Stomach (tissue), 9 donors: ENCODE results near the gene ATF7IP. TPM values are rescaled to one million over a fixed set of nuclear protein-coding genes. Genes with fewer than 3 reads are reported as not detected.
A peak's percentile ranks its signal among the peaks of the same experiment; 100 is the strongest.
"Not testable (repeated sequence)": the region's sequence is repeated elsewhere in the genome, so short reads cannot be mapped to it uniquely, and the experiment has no call there.

Experiments used
- DNase-seq, 2 donors: peaks; one replicate each; pipeline versions ENCODE4 v3.0.0 to v3.0.0-alpha.2; 2013 to 2019
- H3K27ac ChIP-seq, 5 donors: fragments of 200-600 bp in 4 of 5; sonication (generic) in 4 of 5; one replicate each; pipeline ENCODE4 v1.5.1; 2013 to 2019; ENCODE audit warnings: mild to moderate bottlenecking in 1 of 5, moderate library complexity in 1 of 5
- H3K27me3 ChIP-seq, 3 donors: fragments of 200-600 bp; sonication (generic); one replicate each; pipeline ENCODE4 v1.5.1; 2017 to 2019; ENCODE audit warnings: mixed run types in 1 of 3
- H3K36me3 ChIP-seq, 4 donors: fragments of 200-600 bp; sonication (generic); 1 replicate in 3 of 4; 2 replicates in 1 of 4; pipeline ENCODE4 v1.5.1; 2016 to 2019
- H3K4me1 ChIP-seq, 4 donors: fragments of 200-600 bp; sonication (generic); one replicate each; pipeline ENCODE4 v1.5.1; 2016 to 2019
- H3K4me3 ChIP-seq, 4 donors: fragments of 200-600 bp; sonication (generic) in 3 of 4; one replicate each; pipeline ENCODE4 v1.5.1; 2016 to 2019; ENCODE audit warnings: mild to moderate bottlenecking in 1 of 4
- H3K9me3 ChIP-seq, 4 donors: fragments of 200-600 bp; sonication (generic); one replicate each; pipeline ENCODE4 v1.5.1; 2016 to 2019
- EP300 ChIP-seq: sonication (generic); formaldehyde crosslinking; IDR thresholded peaks from one replicate; pipeline ENCODE4 v1.6.1; 2017; ENCODE audit warnings: antibody characterized with exemption
- POLR2A ChIP-seq, 4 donors: fragments of 450-650 bp; IDR thresholded peaks; one replicate each; pipeline ENCODE4 v1.6.1; 2016; ENCODE audit warnings: antibody characterized with exemption in 4 of 4, control low read depth in 2 of 4, mild to moderate bottlenecking in 1 of 4, moderate library complexity in 1 of 4
- POLR2AphosphoS5 ChIP-seq, 3 donors: sonication (generic); formaldehyde crosslinking; IDR thresholded peaks; one replicate each; pipeline ENCODE4 v1.6.1; 2016; ENCODE audit warnings: antibody characterized with exemption in 3 of 3
- WGBS, 5 donors: extraction: QIAGEN DNeasy Blood & Tissue Kit in 3 of 5; methylation state at CpG; one replicate each; pipeline versions ENCODE4 v1.1.5 to v1.1.7; 2013 to 2018; 5-methylcytosine and 5-hydroxymethylcytosine counted together
- intact Hi-C: fragments of 100-400 bp; cut with DNase I; formaldehyde crosslinking; loops from one replicate; pipeline ENCODE4 v1.15.1; 2023; ENCODE audit warnings: low total_unique reads
- polyA plus RNA-seq, 3 donors: library from polyadenylated mRNA; stranded (reverse); fragments of 200-250 nt; gene quantifications; one replicate each; pipeline ENCODE4 v1.2.3, GENCODE V29; 2013
- total RNA-seq, 5 donors: library from RNA; depleted of rRNA; stranded (reverse); fragments of >200 nt; gene quantifications; one replicate each; pipeline versions ENCODE4 v1.1.0 to v1.2.3, GENCODE V29; 2014 to 2016
- TF ChIP-seq, protein P1 (sequence below), 7 experiments: fragments of 450-650 bp in 4 of 7; fragments of 200-600 bp in 3 of 7; sonication (generic) in 3 of 7; IDR thresholded peaks; one replicate each; pipeline ENCODE4 v1.5.1; 2016 to 2019; ENCODE audit warnings: antibody characterized with exemption in 7 of 7, control low read depth in 2 of 7, mild to moderate bottlenecking in 1 of 7
- donor health status: healthy with polysubstance abuse.
- donor health status: Bipolar disorder and iron deficiency.
- donor health status: healthy.

ATF7IP gene
- total and polyA plus RNA-seq, 8 donors: 4.9 to 91.0 (median 49.8) TPM

DNA sequence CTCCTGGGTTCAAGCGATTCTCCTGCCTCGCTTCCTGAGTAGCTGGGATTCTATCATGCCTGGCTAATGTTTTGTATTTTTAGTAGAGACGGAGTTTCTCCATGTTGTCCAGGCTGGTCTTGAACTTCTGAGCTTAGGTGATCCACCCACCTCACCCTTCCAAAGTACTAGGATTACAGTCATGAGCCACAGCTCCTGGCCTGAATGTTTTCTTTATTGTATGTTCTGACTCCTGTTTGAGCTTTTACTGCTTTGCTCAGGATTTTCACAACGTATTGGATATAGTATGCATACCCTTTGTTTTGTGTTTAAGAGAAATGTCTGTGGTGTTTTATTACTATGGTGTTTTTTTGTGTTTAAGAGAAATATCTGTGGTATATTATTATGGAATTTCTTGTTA is 37.2 kb downstream of the ATF7IP start:
- H3K9me3 ChIP-seq: peaks cover 0 to 7% (median 0%) of the 10 kb centered on the region in 4 donors
- H3K36me3 ChIP-seq: no peaks in the 10 kb centered on the region
- intact Hi-C loops: no loop called here
- DNase-seq: no peak
- TF ChIP-seq EP300 (no peak), POLR2AphosphoS5 (IDR thresholded peaks at IDR 0.05) (no peak), POLR2A (IDR thresholded peaks at IDR 0.05) (no peak)
- TF ChIP-seq, protein P1, sequence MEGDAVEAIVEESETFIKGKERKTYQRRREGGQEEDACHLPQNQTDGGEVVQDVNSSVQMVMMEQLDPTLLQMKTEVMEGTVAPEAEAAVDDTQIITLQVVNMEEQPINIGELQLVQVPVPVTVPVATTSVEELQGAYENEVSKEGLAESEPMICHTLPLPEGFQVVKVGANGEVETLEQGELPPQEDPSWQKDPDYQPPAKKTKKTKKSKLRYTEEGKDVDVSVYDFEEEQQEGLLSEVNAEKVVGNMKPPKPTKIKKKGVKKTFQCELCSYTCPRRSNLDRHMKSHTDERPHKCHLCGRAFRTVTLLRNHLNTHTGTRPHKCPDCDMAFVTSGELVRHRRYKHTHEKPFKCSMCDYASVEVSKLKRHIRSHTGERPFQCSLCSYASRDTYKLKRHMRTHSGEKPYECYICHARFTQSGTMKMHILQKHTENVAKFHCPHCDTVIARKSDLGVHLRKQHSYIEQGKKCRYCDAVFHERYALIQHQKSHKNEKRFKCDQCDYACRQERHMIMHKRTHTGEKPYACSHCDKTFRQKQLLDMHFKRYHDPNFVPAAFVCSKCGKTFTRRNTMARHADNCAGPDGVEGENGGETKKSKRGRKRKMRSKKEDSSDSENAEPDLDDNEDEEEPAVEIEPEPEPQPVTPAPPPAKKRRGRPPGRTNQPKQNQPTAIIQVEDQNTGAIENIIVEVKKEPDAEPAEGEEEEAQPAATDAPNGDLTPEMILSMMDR (IDR thresholded peaks at IDR 0.05): no peak
- H3K27me3 ChIP-seq: no peaks in the 10 kb centered on the region
- no peak overlapping the region for H3K4me3 ChIP-seq
- peaks cover 13 to 35% (median 18%) of the 10 kb centered on the region in 4 donors for H3K4me1 ChIP-seq
- 76 to 89% (median 83%) methylated on average over 4 of the region's 4 CpGs for WGBS, 5 donors
- peak overlapping the region in 1 of 5 donors; percentile 54 for H3K27ac ChIP-seq

DNA sequence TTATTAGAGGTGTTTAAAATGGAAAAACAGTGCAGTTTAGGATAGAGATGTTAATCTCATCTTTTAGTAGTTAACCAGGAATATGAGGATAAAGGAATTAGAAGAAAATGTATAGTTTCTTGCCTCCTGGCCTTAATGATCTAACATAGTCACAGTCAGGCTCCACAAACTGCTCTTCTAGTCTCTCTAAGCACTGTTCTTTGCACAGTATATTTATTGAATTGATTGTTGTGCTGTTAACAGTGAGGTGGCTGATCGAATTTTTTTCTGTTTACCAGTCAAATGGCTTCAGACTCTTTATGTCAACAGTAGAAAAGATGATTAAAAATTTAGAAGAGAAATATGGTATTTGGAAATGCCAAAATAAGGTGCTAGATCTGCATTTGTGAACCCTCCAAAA is 37.8 kb downstream of the ATF7IP start:
- Histone ChIP-seq H3K27ac (peak overlapping the region in 4 of 5 donors; percentile 16 to 58 (median 32)), H3K4me3 (no peak overlapping the region), H3K36me3 (no peaks in the 10 kb centered on the region), H3K27me3 (no peaks in the 10 kb centered on the region), H3K4me1 (peaks cover 13 to 39% (median 20%) of the 10 kb centered on the region in 4 donors), H3K9me3 (peaks cover 0 to 7% (median 0%) of the 10 kb centered on the region in 4 donors)
- no peak for DNase-seq
- intact Hi-C loops: no loop called here
- no peak for TF ChIP-seq POLR2A (IDR thresholded peaks at IDR 0.05)
- TF ChIP-seq, protein P1 (IDR thresholded peaks at IDR 0.05): no peak
- TF ChIP-seq EP300: no peak
- no peak for TF ChIP-seq POLR2AphosphoS5 (IDR thresholded peaks at IDR 0.05)
- 6 to 26% (median 11%) methylated on average over 1 of the region's 1 CpG for WGBS, 5 donors

DNA sequence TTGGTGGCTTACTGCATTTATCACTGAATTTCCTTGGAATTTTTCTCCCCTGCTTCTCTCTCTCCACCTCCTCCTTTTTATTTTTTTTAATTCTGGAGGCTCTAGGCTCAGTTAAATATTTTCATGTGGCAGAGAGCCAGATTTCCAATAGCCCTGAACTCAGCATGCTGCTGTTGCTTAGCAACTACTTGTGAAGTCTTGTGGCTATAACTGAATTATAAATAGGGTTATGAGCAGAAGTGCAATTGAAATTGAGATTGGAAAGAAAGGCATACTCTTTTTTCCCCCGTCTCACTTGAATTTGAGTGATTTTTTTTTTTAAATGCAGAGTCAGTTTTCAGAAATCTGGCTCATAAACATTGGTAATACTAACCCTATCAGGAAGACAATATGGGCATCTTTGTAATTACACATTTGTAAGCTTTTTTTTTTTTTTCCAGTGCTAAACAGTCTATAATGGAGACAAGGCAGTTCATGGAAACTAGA is 38.3 kb downstream of the ATF7IP start:
- peak overlapping the region in 3 of 5 donors; percentile 16 to 58 (median 34) for H3K27ac ChIP-seq
- intact Hi-C loops: no loop called here

DNA sequence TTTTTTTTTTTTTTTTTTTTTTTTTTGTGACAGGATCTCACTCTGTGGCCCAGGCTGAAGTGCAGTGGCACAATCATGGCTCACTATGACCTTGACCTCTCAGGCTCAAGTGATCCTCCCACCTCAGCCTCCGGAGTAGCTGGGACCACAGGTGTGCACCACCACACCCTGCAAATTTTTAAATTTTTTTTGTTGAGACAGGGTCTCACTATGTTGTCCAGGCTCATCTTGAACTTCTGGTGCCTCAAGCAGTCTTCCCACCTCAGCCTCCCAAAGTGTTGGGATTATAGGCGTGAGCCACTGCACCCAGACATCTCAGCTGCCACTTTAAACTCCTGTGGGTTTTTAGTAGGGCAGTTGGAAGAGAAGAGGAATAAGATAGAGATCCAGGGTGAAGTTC is 39.9 kb downstream of the ATF7IP start:
- H3K4me1 ChIP-seq: peaks cover 13 to 45% (median 22%) of the 10 kb centered on the region in 4 donors
- H3K9me3 ChIP-seq, H3K27ac ChIP-seq, DNase-seq, H3K27me3 ChIP-seq, intact Hi-C loops, H3K4me3 ChIP-seq, H3K36me3 ChIP-seq: not testable (repeated sequence)
- 90 to 100% (median 96%) methylated on average over 2 of the region's 2 CpGs for WGBS, 5 donors

More for the DNA sequence above, 38.3 kb downstream of the ATF7IP start:
- peak in 1 of 2 donors; percentile 90 for DNase-seq
- peaks cover 13 to 44% (median 22%) of the 10 kb centered on the region in 4 donors for H3K4me1 ChIP-seq
- H3K27me3 ChIP-seq: no peaks in the 10 kb centered on the region
- peaks cover 0 to 5% (median 0%) of the 10 kb centered on the region in 4 donors for H3K9me3 ChIP-seq
- TF ChIP-seq EP300 (no peak), POLR2AphosphoS5 (IDR thresholded peaks at IDR 0.05) (no peak), POLR2A (IDR thresholded peaks at IDR 0.05) (no peak)
- TF ChIP-seq, protein P1 (IDR thresholded peaks at IDR 0.05): no peak
- 6 to 12% (median 9%) methylated on average over 1 of the region's 1 CpG for WGBS, 5 donors
- H3K36me3 ChIP-seq: no peaks in the 10 kb centered on the region
- no peak overlapping the region for H3K4me3 ChIP-seq

DNA sequence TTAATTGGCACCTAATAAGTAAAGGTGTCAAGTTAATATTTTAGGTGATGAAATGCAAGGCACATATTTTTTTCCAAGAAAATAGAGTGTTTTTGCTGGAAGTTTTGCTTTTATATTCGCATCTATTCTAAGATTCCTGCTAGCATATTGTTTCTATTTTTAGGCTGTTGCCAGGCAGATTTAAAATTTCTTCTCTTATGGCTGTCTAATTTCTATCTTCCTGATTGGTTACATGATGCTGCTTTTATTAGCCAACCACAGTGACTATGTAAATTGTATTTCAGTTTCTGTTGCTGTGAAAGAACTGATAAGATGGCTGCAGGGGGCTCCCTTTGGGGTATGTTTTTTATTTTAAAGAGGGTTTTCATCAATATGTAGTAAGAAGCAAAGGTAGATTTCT is 42.7 kb downstream of the ATF7IP start:
- TF ChIP-seq POLR2AphosphoS5 (IDR thresholded peaks at IDR 0.05): no peak
- no peak for TF ChIP-seq EP300
- TF ChIP-seq, protein P1 (IDR thresholded peaks at IDR 0.05): no peak
- TF ChIP-seq POLR2A (IDR thresholded peaks at IDR 0.05): no peak
- H3K27me3 ChIP-seq: no peaks in the 10 kb centered on the region
- DNase-seq: peak in 1 of 2 donors; percentile 62
- H3K9me3 ChIP-seq: no peaks in the 10 kb centered on the region
- intact Hi-C loops: no loop called here
- WGBS, 5 donors: 70 to 80% (median 73%) methylated on average over 1 of the region's 1 CpG
- H3K27ac ChIP-seq: no peak overlapping the region
- H3K4me1 ChIP-seq: peaks cover 10 to 42% (median 23%) of the 10 kb centered on the region in 4 donors
- no peak overlapping the region for H3K4me3 ChIP-seq
- H3K36me3 ChIP-seq: no peaks in the 10 kb centered on the region
